ENCODE data around the gene ITK.

- no peak for TF ChIP-seq EZH2 (IDR thresholded peaks at IDR 0.05)
- TF ChIP-seq, protein P1, sequence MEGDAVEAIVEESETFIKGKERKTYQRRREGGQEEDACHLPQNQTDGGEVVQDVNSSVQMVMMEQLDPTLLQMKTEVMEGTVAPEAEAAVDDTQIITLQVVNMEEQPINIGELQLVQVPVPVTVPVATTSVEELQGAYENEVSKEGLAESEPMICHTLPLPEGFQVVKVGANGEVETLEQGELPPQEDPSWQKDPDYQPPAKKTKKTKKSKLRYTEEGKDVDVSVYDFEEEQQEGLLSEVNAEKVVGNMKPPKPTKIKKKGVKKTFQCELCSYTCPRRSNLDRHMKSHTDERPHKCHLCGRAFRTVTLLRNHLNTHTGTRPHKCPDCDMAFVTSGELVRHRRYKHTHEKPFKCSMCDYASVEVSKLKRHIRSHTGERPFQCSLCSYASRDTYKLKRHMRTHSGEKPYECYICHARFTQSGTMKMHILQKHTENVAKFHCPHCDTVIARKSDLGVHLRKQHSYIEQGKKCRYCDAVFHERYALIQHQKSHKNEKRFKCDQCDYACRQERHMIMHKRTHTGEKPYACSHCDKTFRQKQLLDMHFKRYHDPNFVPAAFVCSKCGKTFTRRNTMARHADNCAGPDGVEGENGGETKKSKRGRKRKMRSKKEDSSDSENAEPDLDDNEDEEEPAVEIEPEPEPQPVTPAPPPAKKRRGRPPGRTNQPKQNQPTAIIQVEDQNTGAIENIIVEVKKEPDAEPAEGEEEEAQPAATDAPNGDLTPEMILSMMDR (IDR thresholded peaks at IDR 0.05), result no peak
These were observed 49.7 kb upstream of the ITK start for GRCh38 chr5:157130925-157131324.
